Right ventricle myocardium superior (tissue), 1 donor: ENCODE measurements around the gene ZW10. TPM values are rescaled to one million over a fixed set of nuclear protein-coding genes. Genes with fewer than 3 reads are reported as not detected.
"Not testable (repeated sequence)": the region's sequence is repeated elsewhere in the genome, so short reads cannot be mapped to it uniquely, and the experiment has no call there.

ENCODE experiments used
- ATAC-seq: fragments of 200-7000 bp; cut with Tn5 transposase; one replicate; pipeline ENCODE4 v1.9.1; 2020; ENCODE audit warnings: mild to moderate bottlenecking; ENCODE audit not compliant: poor library complexity
- DNase-seq: peaks from one replicate; pipeline ENCODE4 v3.0.0-alpha.2; 2020
- intact Hi-C: fragments of 100-400 bp; cut with DNase I; formaldehyde crosslinking; loops from one replicate; pipeline ENCODE4 v1.11.2; 2022
- long read RNA-seq: library from polyadenylated mRNA; unstranded; transcript quantifications from one replicate; pipeline ENCODE4 v2.0.0, GENCODE V29; 2021
- total RNA-seq: library from RNA; stranded (reverse); fragmentation: NEBNext Ultra II Directional; extraction: Animal tissue kit (Norgen Biotek cat#: 25700); gene quantifications from one replicate; pipeline ENCODE4 v1.2.1, GENCODE V29; 2021
- donor health status: DM: no; HTN: yes; CAD: no; lungs with severe emphysema.

ZW10 gene, protein sequence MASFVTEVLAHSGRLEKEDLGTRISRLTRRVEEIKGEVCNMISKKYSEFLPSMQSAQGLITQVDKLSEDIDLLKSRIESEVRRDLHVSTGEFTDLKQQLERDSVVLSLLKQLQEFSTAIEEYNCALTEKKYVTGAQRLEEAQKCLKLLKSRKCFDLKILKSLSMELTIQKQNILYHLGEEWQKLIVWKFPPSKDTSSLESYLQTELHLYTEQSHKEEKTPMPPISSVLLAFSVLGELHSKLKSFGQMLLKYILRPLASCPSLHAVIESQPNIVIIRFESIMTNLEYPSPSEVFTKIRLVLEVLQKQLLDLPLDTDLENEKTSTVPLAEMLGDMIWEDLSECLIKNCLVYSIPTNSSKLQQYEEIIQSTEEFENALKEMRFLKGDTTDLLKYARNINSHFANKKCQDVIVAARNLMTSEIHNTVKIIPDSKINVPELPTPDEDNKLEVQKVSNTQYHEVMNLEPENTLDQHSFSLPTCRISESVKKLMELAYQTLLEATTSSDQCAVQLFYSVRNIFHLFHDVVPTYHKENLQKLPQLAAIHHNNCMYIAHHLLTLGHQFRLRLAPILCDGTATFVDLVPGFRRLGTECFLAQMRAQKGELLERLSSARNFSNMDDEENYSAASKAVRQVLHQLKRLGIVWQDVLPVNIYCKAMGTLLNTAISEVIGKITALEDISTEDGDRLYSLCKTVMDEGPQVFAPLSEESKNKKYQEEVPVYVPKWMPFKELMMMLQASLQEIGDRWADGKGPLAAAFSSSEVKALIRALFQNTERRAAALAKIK
- 8.4 TPM for total RNA-seq
- long read RNA-seq, transcript ZW10-201 (16 exons, 2,992 nt), result major isoform, 20 of 24 reads
- long read RNA-seq, partial matches to known transcripts, result 0 of 24 reads
- long read RNA-seq, other reads (novel, unspliced or antisense), result 4 of 24 reads

DNA sequence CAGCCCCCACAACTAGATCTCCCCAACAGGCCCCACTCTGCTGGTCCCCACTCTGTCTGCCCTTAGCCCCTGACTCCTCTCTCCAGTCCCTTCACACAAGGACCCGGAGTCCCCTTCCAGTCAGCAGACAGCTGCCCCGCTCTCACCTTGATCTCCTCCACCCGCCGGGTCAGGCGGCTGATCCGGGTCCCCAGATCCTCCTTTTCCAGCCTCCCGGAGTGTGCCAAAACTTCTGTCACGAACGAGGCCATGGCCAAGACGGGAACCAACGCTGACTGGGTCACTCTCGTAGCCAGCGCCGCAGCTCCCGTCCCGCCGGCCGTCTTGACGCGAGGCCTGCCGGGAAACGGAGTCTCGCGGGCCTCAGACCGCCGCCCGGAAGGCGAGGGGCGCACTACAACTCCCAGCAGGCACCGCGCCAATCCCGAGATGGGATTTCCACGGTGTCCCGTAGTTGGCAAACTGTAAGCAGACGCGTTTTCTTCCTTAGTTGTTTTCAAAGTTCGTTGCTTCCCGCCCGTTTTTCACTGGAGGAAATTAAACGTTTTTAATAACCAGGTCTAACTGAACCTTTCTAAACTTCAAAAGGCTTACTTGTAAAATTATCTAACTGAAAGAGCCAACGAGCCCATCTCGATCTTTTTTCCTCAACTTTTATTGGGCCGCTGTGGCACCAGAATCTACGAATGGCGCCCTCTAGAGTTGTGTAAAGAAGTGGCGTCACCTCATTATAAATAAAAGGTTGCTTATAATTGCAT lies at the start of gene ZW10:
ZW10 (minus strand) TSS at position 277 of the 758 bp plus-strand sequence; CDS start at position 251, 26 bp downstream.
- ATAC-seq, result peak; percentile 97
- DNase-seq, result peak; percentile 99
- intact Hi-C loops, result no loop called here

- ATAC-seq, result no peak
Measured at GRCh38 chr11:113818426-113818825, 44.9 kb upstream of the ZW10 start.

DNA sequence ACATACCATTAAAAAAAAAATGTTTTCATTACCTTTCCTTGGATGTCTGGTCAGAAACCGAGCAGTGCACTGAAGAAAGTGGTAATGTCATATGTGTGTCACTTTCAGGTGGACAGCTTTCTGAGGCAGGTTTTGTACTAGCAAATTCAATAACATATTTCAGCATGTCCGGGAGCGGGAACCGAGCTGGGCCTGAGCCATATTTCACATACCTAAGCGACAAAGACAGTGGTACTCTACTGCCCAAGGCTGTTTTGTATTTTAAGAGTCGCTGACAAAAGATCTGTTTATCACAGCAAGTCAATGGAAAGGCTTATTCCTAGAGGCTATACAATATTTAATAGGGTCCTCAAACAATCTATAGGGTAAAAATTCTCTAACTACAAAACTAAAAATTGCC lies 44.1 kb upstream of the ZW10 start:
- ATAC-seq, result no peak

More at GRCh38 chr11:113818426-113818825, 44.9 kb upstream of the ZW10 start:
- no peak for DNase-seq
- intact Hi-C loops, result no loop called here

GRCh38 chr11:113817162-113817561 lies 43.7 kb upstream of the ZW10 start:
- no peak for DNase-seq
- no peak for ATAC-seq
- intact Hi-C loops, result no loop called here

More for the DNA sequence above, 44.1 kb upstream of the ZW10 start:
- intact Hi-C loops, result no loop called here
- DNase-seq, result no peak

GRCh38 chr11:113814181-113814580 lies 40.7 kb upstream of the ZW10 start:
- intact Hi-C loops, result no loop called here
- DNase-seq (no peak), ATAC-seq (no peak)

DNA sequence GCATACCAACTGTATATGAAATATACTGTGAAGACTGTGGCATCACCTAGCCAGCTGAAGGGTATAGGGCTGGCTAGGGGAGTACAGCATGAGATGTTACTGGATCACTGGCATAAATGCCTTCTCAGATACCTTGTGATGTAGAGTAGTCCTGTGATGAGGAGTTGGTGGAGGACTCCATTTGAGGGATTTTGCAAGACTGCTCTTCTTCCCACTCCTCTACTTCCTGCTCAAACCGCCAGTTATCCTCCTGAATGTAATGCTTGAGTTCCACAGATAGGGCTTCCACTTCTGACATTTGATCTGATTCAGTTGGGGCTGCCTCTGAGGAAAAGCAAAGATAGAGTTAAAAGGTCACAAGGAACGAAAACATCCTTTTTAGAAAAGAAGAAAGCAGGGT lies 35.4 kb upstream of the ZW10 start:
- DNase-seq, result no peak
- ATAC-seq, result no peak
- intact Hi-C loops, result loop anchor here (10.0 kb wide), 1 partner anchor 66 kb away; the partner anchor contains the start of gene USP28

DNA sequence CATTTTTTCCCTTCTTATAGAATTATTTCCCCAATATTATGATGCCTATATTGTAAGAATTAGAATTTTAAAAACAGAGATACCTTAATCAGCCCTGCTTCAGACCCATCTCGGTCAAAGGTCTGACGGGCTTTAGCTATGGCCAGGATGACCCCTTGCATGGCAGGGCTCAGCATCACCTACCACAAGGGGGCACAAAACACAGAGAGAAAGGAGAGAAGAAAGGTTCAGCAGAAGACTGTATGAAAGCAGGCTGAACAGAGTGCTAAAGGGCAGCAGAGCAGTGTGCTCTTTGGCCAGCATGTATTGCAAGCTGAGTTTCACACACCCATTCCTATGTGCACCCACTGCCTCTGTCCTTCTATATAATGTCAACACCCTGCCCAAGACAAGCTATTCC lies 32.9 kb upstream of the ZW10 start:
- intact Hi-C loops, result loop anchor here (10.0 kb wide), 1 partner anchor 68 kb away; the partner anchor contains the start of gene USP28
- peak; percentile 75 for ATAC-seq

GRCh38 chr11:113805640-113806039 lies 32.1 kb upstream of the ZW10 start:
- ATAC-seq (no peak), DNase-seq (no peak)
- intact Hi-C loops, result loop anchor here (10.0 kb wide), 1 partner anchor 69 kb away; the partner anchor contains the start of gene USP28

More for the DNA sequence above, 32.9 kb upstream of the ZW10 start:
- no peak for DNase-seq

DNA sequence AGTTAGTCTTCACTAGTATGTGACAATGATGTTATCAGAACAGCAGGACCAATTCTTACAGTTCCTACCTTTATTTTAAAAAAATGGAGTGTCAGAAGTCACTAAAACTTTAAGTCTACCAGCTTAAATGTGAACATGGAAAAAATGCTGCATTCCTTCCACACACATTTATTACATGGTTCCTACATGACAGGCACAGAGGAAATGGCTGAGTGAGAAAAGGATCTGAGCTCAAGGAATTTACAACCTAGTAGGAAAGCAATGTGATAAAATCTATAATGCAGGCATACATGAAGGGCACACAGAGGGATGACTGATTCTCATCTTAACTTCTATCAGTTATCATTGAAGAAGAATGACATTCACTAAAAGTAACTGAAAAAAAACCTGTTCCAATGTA lies 29.1 kb upstream of the ZW10 start:
- intact Hi-C loops, result loop anchor here (10.0 kb wide), 1 partner anchor 72 kb away; the partner anchor contains the start of gene USP28

DNA sequence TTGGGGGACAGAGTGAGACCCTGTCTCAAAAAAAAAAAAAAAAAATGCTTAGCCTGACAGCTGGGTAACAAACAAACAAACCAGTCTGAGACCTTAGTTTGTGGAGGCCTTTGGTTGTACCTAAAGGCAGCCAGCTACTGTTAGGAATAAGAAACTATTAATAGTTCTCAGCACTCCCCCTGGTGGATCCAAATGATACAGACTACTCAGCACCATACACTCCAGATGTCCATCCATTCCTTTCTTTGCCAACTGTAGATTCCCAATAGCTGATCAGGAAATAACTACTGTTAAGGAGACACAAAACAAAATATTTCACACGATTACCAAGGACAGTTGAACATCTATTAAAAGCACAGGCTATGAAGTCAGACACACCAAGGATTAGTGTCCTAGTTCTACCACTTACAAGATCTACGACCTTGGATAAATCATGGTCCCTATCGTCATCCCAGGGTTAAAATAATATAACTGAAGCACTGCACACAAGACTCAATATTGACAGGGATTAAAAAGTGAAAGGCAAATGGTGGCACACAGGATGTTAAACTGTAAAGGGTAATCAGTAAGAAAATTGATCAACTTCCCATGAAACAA lies 23.3 kb upstream of the ZW10 start:
- no peak for DNase-seq
- ATAC-seq, result peak; percentile 89
- intact Hi-C loops, result no loop called here

More for the DNA sequence above, 29.1 kb upstream of the ZW10 start:
- no peak for ATAC-seq
- no peak for DNase-seq

DNA sequence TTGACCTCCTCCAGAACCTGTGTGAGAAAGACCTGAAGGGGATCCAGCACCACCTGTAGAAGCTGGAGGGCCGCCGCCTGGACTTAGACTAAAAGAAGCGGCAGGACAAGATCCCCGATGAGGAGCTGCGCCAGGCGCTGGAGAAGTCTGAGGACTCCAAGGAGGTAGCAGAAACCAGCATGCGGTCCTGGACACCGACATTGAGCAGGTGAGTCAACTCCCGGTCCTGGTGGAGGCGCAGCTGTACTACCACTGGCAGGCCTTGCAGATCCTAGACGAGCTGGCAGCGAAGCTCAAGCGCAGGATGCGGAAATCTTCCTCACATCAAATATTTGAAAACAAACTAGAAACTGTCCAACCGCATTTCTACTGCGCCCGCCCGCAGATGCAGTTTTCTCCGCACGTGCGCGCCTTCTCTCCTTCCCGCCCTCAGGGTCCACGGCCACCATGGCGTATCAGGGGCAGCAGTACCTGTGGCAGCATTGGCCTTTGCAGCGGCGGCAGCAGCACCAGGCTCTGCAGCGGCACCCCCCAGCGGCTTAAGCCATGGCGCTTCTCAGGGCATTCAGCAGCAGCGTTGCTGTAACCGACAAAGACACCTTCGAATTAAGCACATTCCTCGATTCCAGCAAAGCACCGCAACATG lies 16.3 kb upstream of the ZW10 start:
- intact Hi-C loops, result no loop called here
- no peak for ATAC-seq

GRCh38 chr11:113789016-113789415 lies 15.5 kb upstream of the ZW10 start:
- DNase-seq, ATAC-seq, intact Hi-C loops: not testable (repeated sequence)

More for the DNA sequence above, 16.3 kb upstream of the ZW10 start:
- no peak for DNase-seq

- ATAC-seq (no peak), DNase-seq (no peak)
- intact Hi-C loops, result no loop called here
Measured at GRCh38 chr11:113782134-113782533, 8.6 kb upstream of the ZW10 start.

DNA sequence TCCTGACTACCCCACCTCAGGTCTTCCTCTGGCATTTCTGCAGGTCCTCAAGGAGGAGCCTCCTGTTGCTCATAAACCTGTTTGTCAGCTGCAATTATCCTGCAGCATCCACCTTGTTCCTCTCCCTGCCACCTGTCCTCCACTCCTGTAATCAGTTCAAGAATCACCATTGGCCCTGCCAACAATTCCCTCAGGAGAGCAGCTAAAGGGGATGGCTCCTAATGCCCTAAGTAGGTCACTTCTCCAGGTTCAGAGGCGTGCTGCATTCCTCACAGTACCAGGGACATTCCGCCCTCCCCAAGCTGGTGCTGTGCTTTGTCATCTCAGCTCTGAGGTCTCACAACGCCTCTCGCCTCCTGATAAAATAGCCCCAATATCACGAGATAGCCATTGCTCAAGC lies 8.2 kb upstream of the ZW10 start:
- peak; percentile 37 for ATAC-seq
- intact Hi-C loops, result no loop called here
- no peak for DNase-seq

- DNase-seq, result no peak
- no peak for ATAC-seq
- intact Hi-C loops, result no loop called here
Measured at GRCh38 chr11:113779496-113779895, 6.0 kb upstream of the ZW10 start, which contains the start of gene CLDN25. TSS of gene CLDN25 (plus strand) at chr11:113779796. CDS start at chr11:113779796, 0 bp downstream.

GRCh38 chr11:113778111-113778910 lies 4.8 kb upstream of the ZW10 start:
- DNase-seq, result no peak
- ATAC-seq, result peak; percentile 62
- intact Hi-C loops, result no loop called here

DNA sequence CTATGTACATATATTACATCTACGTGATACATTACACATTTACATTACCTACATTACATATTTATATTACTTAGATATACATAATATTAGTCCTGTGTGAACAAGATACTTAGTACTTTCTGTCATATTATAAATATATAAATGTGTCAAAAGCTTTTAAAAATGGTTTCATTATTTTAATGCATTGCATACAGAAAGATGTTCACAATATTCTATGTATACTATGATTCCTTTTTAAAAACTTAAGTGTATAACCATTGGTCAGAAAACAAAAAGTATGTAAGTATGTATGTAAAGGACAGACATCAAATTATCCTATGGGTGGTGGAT lies 647 bp upstream of the ZW10 start:
- intact Hi-C loops, result no loop called here
- no peak for DNase-seq
- no peak for ATAC-seq
